ENCODE data around the gene PLAGL2.

PLAGL2 gene

DNA sequence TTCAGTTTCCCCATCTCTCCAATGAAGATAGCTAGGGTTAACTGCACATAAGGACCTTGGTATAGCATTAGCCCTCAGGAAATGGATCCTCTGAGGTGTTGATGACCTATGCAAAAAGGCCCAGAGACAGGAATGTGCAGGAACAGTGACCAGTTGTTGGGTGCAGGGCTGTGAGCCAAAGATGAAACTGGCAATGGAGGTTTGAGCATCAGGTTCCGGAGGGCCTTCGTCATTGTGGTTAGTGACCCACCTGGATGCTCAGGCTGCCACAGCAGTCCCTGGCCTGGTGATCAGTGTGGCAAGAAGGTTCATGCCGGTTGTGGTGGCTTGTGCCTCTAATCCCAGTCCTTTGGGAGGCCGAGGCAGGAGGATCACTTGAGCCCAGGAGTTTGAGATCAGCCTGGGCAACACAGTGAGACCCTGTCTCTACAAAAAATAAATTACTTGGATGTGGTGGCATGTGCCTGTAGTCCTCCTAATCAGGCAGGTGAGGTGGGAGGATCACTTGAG lies 54.3 kb downstream of the PLAGL2 start:
- DNase-seq (ENCODE audit: low read depth in 2 of 2, low spot score in 1 of 2): no peak

DNA sequence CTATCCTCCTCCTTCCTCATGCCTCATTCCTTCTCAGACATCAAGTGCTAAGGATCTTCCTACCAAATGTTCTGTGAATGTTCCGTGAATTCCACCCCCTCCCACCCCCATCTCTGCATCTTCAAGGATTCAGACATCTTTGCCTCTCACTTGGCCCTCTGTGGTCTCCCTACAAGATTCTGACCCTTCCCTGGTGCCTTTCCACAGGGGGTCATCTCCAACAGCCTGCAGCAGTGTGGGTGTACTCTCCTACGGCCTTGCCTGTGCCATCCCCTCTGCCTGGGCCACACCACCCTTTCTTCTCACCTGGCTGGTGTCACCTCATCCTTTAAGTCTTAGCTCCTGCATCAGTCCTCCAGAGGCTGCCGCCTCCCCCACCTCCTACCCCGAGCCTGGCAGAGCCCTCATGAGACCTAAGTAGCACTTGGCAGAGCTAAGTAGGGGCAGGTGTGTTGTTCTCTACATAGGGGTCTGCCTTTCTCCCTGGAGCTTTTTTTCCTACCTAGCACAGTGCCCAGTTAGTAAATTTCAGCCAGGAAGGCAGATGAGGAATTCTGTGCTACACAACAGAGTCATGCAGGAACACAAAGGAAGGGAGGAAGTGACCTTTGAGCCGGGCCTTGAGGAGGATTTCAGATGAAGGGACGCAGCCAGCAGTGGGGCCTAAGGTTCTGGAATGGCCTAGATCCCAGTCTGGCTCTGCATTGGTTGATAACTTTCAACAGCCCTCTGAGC lies 55.0 kb downstream of the PLAGL2 start:
- no peak for DNase-seq (ENCODE audit: low read depth in 2 of 2, low spot score in 1 of 2)

DNA sequence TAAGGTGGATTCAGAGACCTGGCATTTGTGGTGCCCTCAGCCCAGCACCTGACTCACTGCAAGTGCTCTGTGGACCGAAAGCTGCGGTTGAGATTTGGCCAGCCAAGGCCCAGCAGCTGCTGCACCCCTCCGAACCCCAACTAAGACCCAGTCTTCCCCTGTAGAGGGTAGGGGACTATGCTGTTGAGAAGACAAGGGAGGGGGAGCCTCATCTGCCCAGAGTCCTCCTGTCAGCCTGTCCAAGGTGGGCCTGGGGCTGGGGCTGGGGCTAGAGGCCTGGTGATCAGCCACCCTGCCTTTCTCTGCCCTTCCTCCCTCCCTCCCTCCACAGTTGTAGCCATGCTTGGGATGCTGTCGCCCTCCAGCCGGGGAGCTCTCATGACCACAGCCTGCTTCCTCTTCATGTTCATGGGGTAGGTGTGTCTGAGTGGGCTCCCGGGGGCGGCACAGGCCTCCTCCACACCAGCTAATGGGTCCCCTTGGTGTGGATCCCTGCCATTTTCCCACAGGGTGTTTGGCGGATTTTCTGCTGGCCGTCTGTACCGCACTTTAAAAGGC lies 57.2 kb downstream of the PLAGL2 start:
- no peak for DNase-seq (ENCODE audit: low read depth in 2 of 2, low spot score in 1 of 2)

GRCh38 chr20:32149566-32150170 lies 57.9 kb downstream of the PLAGL2 start:
- DNase-seq (ENCODE audit: low read depth in 2 of 2, low spot score in 1 of 2): no peak

GRCh38 chr20:32144898-32145662 lies 62.5 kb downstream of the PLAGL2 start:
- DNase-seq (ENCODE audit: low read depth in 2 of 2, low spot score in 1 of 2): no peak

GRCh38 chr20:32142991-32143390 lies 64.6 kb downstream of the PLAGL2 start:
- no peak for DNase-seq (ENCODE audit: low read depth in 2 of 2, low spot score in 1 of 2)

Measured in stimulated activated CD8-positive, alpha-beta memory T cell treated with anti-CD3 and anti-CD28 coated beads, Interleukin-4, amount 100 ng/mL, for 4 hours (primary cell).